Liver (tissue), 9 donors: ENCODE results near the gene HSDL2. TPM values are rescaled to one million over a fixed set of nuclear protein-coding genes. Genes with fewer than 3 reads are reported as not detected.

Experiments
- DNase-seq: peaks from one replicate; pipeline ENCODE4 v3.0.0-alpha.2; 2017; ENCODE audit warnings: low spot score
- H3K27ac ChIP-seq, 2 donors: one replicate each; pipeline ENCODE4 v1.7.0; 2013; ENCODE audit warnings: inconsistent platforms in 2 of 2, low read length in 2 of 2, control low read depth in 1 of 2, low read depth in 1 of 2, mild to moderate bottlenecking in 1 of 2
- H3K27me3 ChIP-seq, 4 donors: one replicate each; pipeline versions ENCODE4 v1.6.1 to v1.7.0; 2013; ENCODE audit warnings: low read length in 3 of 4, inconsistent platforms in 1 of 4, mild to moderate bottlenecking in 1 of 4, moderate library complexity in 1 of 4; ENCODE audit not compliant: control insufficient read depth in 4 of 4, insufficient read depth in 4 of 4
- H3K36me3 ChIP-seq, 4 donors: one replicate each; pipeline versions ENCODE4 v1.6.1 to v1.7.0; 2013; ENCODE audit warnings: low read length in 3 of 4, mild to moderate bottlenecking in 3 of 4, low read depth in 1 of 4, moderate library complexity in 1 of 4; ENCODE audit not compliant: control insufficient read depth in 4 of 4, insufficient read depth in 3 of 4
- H3K4me1 ChIP-seq, 4 donors: one replicate each; pipeline versions ENCODE4 v1.6.1 to v1.7.0; 2013; ENCODE audit warnings: low read length in 3 of 4, mild to moderate bottlenecking in 3 of 4, moderate library complexity in 1 of 4; ENCODE audit not compliant: control insufficient read depth in 4 of 4, insufficient read depth in 4 of 4
- H3K4me3 ChIP-seq, 3 donors: one replicate each; pipeline versions ENCODE4 v1.6.1 to v1.7.0; 2013; ENCODE audit warnings: low read length in 3 of 3, control low read depth in 1 of 3, low read depth in 1 of 3, mild to moderate bottlenecking in 1 of 3
- H3K9ac ChIP-seq, 2 donors: one replicate each; pipeline ENCODE4 v1.7.0; 2013; ENCODE audit warnings: low read length in 2 of 2, mild to moderate bottlenecking in 2 of 2, moderate library complexity in 2 of 2, control low read depth in 1 of 2, low read depth in 1 of 2
- H3K9me3 ChIP-seq, 4 donors: one replicate each; pipeline versions ENCODE4 v1.6.1 to v1.7.0; 2013; ENCODE audit warnings: low read length in 3 of 4; ENCODE audit not compliant: control insufficient read depth in 4 of 4
- EGR1 ChIP-seq, 2 donors: IDR thresholded peaks; 2 replicates each; pipeline ENCODE4 v1.6.1; 2016 to 2018; ENCODE audit warnings: antibody characterized with exemption in 2 of 2, low read depth in 2 of 2
- FOXA1 ChIP-seq: IDR thresholded peaks from 2 replicates; pipeline ENCODE4 v1.6.1; 2016; ENCODE audit warnings: antibody characterized with exemption
- FOXA2 ChIP-seq: IDR thresholded peaks from 2 replicates; pipeline ENCODE4 v1.6.1; 2016; ENCODE audit warnings: antibody characterized with exemption
- GABPA ChIP-seq, 2 donors: IDR thresholded peaks in 1 of 2; conservative IDR thresholded peaks in 1 of 2; 2 replicates each; pipeline ENCODE4 v1.6.1; 2016; ENCODE audit warnings: antibody characterized with exemption in 2 of 2, mild to moderate bottlenecking in 1 of 2, moderate library complexity in 1 of 2
- HNF4A ChIP-seq, 2 donors: conservative IDR thresholded peaks; 2 replicates each; pipeline ENCODE4 v1.6.1; 2016; ENCODE audit warnings: antibody characterized with exemption in 2 of 2, mild to moderate bottlenecking in 2 of 2
- HNF4G ChIP-seq: IDR thresholded peaks from 2 replicates; pipeline ENCODE4 v1.6.1; 2016; ENCODE audit warnings: antibody characterized with exemption
- JUND ChIP-seq, 2 donors: IDR thresholded peaks; 2 replicates each; pipeline ENCODE4 v1.6.1; 2016; ENCODE audit warnings: antibody characterized with exemption in 2 of 2
- NR2F2 ChIP-seq: IDR thresholded peaks from 2 replicates; pipeline ENCODE4 v1.6.1; 2016; ENCODE audit warnings: antibody characterized with exemption
- RAD21 ChIP-seq, 2 donors: IDR thresholded peaks; 2 replicates each; pipeline ENCODE4 v1.6.1; 2016; ENCODE audit warnings: antibody characterized with exemption in 2 of 2, mild to moderate bottlenecking in 2 of 2
- REST ChIP-seq: IDR thresholded peaks from 2 replicates; pipeline ENCODE4 v1.6.1; 2016; ENCODE audit warnings: antibody characterized with exemption, mild to moderate bottlenecking
- RXRA ChIP-seq, 2 donors: IDR thresholded peaks; 2 replicates each; pipeline ENCODE4 v1.6.1; 2017 to 2018; ENCODE audit warnings: antibody characterized with exemption in 2 of 2, mild to moderate bottlenecking in 1 of 2
- SP1 ChIP-seq: IDR thresholded peaks from 2 replicates; pipeline ENCODE4 v1.6.1; 2018; ENCODE audit warnings: antibody characterized with exemption, mild to moderate bottlenecking
- TAF1 ChIP-seq: conservative IDR thresholded peaks from 2 replicates; pipeline ENCODE4 v1.6.1; 2016; ENCODE audit warnings: antibody characterized with exemption, mild to moderate bottlenecking
- YY1 ChIP-seq: IDR thresholded peaks from 2 replicates; pipeline ENCODE4 v1.6.1; 2016; ENCODE audit warnings: antibody characterized with exemption, mild to moderate bottlenecking
- WGBS: extraction: QIAGEN DNeasy Blood & Tissue Kit; methylation state at CpG from one replicate; pipeline ENCODE4 v1.1.7; 2013; 5-methylcytosine and 5-hydroxymethylcytosine counted together
- polyA plus RNA-seq, 2 donors: library from polyadenylated mRNA; stranded (reverse) in 1 of 2; unstranded in 1 of 2; fragments of 200-250 nt in 1 of 2; fragments of >200 nt in 1 of 2; fragmentation: Nextera tagmentation in 1 of 2; extraction: Ambion mirVana in 1 of 2; gene quantifications; one replicate each; pipeline versions ENCODE4 v1.2.1 to v1.2.3, GENCODE V29; 2013 to 2015
- total RNA-seq, 2 donors: library from RNA; depleted of rRNA; stranded (reverse); fragments of >200 nt; gene quantifications; one replicate each; pipeline ENCODE4 v1.2.3, GENCODE V29; 2014
- TF ChIP-seq, protein P1 (sequence below): IDR thresholded peaks from 2 replicates; pipeline ENCODE4 v1.6.1; 2016; ENCODE audit warnings: antibody characterized with exemption
- TF ChIP-seq, protein P2 (sequence below): IDR thresholded peaks from 2 replicates; pipeline ENCODE4 v1.6.1; 2016; ENCODE audit warnings: antibody characterized with exemption
- TF ChIP-seq, protein P3 (sequence below): fragments of 150-350 bp; IDR thresholded peaks from 2 replicates; pipeline ENCODE4 v1.5.1; 2017; ENCODE audit warnings: improper control_type of control experiment, low read depth, low read length; ENCODE audit not compliant: missing input control
- TF ChIP-seq, protein P4 (sequence below): IDR thresholded peaks from 2 replicates; pipeline ENCODE4 v1.6.1; 2016; ENCODE audit warnings: antibody characterized with exemption
- donor health status: healthy.
- donor health status: healthy.
- donor health status: healthy.
- donor health status: healthy.
- donor health status: healthy.

The HSDL2 gene
- total and polyA plus RNA-seq, 4 donors: 26.1 to 135 (median 79.6) TPM

- no peak for TF ChIP-seq REST
These were observed 125.7 kb downstream of the HSDL2 start (continued) for GRCh38 chr9:112505607-112506006.

- Histone ChIP-seq H3K27ac (no peak overlapping the region), H3K9ac (no peak overlapping the region), H3K4me1 (peaks cover 3 to 40% (median 17%) of the 10 kb centered on the region in 4 donors), H3K4me3 (no peak overlapping the region), H3K27me3 (no peaks in the 10 kb centered on the region), H3K9me3 (no peaks in the 10 kb centered on the region), H3K36me3 (no peaks in the 10 kb centered on the region)
- WGBS: 82% methylated on average over 2 of the region's 2 CpGs
- DNase-seq: no peak
- TF ChIP-seq RAD21 (IDR thresholded peaks at IDR 0.05) (no peak), JUND (IDR thresholded peaks at IDR 0.05) (no peak), REST (no peak), FOXA2 (no peak), YY1 (no peak), FOXA1 (no peak), TAF1 (no peak), SP1 (no peak), RXRA (IDR thresholded peaks at IDR 0.05) (no peak), NR2F2 (no peak), HNF4A (conservative IDR thresholded peaks at IDR 0.05) (no peak), EGR1 (IDR thresholded peaks at IDR 0.05; ENCODE audit: low read depth in 2 of 2) (no peak), HNF4G (no peak), GABPA (IDR thresholded peaks at IDR 0.05 in 1 of 2, conservative IDR thresholded peaks at IDR 0.05 in 1 of 2) (no peak)
- TF ChIP-seq, protein P1, sequence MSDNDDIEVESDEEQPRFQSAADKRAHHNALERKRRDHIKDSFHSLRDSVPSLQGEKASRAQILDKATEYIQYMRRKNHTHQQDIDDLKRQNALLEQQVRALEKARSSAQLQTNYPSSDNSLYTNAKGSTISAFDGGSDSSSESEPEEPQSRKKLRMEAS: no peak
- TF ChIP-seq, protein P2, sequence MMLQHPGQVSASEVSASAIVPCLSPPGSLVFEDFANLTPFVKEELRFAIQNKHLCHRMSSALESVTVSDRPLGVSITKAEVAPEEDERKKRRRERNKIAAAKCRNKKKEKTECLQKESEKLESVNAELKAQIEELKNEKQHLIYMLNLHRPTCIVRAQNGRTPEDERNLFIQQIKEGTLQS: no peak
- TF ChIP-seq, protein P3, sequence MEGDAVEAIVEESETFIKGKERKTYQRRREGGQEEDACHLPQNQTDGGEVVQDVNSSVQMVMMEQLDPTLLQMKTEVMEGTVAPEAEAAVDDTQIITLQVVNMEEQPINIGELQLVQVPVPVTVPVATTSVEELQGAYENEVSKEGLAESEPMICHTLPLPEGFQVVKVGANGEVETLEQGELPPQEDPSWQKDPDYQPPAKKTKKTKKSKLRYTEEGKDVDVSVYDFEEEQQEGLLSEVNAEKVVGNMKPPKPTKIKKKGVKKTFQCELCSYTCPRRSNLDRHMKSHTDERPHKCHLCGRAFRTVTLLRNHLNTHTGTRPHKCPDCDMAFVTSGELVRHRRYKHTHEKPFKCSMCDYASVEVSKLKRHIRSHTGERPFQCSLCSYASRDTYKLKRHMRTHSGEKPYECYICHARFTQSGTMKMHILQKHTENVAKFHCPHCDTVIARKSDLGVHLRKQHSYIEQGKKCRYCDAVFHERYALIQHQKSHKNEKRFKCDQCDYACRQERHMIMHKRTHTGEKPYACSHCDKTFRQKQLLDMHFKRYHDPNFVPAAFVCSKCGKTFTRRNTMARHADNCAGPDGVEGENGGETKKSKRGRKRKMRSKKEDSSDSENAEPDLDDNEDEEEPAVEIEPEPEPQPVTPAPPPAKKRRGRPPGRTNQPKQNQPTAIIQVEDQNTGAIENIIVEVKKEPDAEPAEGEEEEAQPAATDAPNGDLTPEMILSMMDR: no peak
- TF ChIP-seq, protein P4, sequence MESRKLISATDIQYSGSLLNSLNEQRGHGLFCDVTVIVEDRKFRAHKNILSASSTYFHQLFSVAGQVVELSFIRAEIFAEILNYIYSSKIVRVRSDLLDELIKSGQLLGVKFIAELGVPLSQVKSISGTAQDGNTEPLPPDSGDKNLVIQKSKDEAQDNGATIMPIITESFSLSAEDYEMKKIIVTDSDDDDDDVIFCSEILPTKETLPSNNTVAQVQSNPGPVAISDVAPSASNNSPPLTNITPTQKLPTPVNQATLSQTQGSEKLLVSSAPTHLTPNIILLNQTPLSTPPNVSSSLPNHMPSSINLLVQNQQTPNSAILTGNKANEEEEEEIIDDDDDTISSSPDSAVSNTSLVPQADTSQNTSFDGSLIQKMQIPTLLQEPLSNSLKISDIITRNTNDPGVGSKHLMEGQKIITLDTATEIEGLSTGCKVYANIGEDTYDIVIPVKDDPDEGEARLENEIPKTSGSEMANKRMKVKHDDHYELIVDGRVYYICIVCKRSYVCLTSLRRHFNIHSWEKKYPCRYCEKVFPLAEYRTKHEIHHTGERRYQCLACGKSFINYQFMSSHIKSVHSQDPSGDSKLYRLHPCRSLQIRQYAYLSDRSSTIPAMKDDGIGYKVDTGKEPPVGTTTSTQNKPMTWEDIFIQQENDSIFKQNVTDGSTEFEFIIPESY: no peak
These were observed 126.7 kb downstream of the HSDL2 start for GRCh38 chr9:112506571-112506970.
